Upper lobe of right lung (tissue), 1 donor: ENCODE measurements around the gene ZNF683. TPM values are rescaled to one million over a fixed set of nuclear protein-coding genes. Genes with fewer than 3 reads are reported as not detected.
"Not testable (repeated sequence)": the region's sequence is repeated elsewhere in the genome, so short reads cannot be mapped to it uniquely, and the experiment has no call there.

Experiments used
- ATAC-seq: fragments of 200-7000 bp; cut with Tn5 transposase; one replicate; pipeline ENCODE4 v1.9.1; 2020; ENCODE audit warnings: mild to moderate bottlenecking, moderate library complexity
- DNase-seq: peaks from one replicate; pipeline ENCODE4 v3.0.0-alpha.2; 2020
- H3K27ac ChIP-seq: fragments of 200-600 bp; one replicate; pipeline ENCODE4 v1.8.0; 2022
- H3K27me3 ChIP-seq: fragments of 200-600 bp; one replicate; pipeline ENCODE4 v1.8.0; 2022; ENCODE audit warnings: mild to moderate bottlenecking
- H3K36me3 ChIP-seq: fragments of 200-600 bp; one replicate; pipeline ENCODE4 v1.8.0; 2022
- H3K4me1 ChIP-seq: fragments of 200-600 bp; one replicate; pipeline ENCODE4 v1.8.0; 2022
- H3K4me3 ChIP-seq: fragments of 200-600 bp; one replicate; pipeline ENCODE4 v1.8.0; 2022; ENCODE audit warnings: mild to moderate bottlenecking
- H3K9me3 ChIP-seq: fragments of 200-600 bp; one replicate; pipeline ENCODE4 v1.8.0; 2022
- intact Hi-C: fragments of 100-400 bp; cut with DNase I; formaldehyde crosslinking; loops from one replicate; pipeline ENCODE4 v1.11.0; 2022
- total RNA-seq: library from RNA; stranded (reverse); fragmentation: NEBNext Ultra II Directional; extraction: Animal tissue kit (Norgen Biotek cat#: 25700); gene quantifications from one replicate; pipeline ENCODE4 v1.2.1, GENCODE V29; 2021
- TF ChIP-seq, protein P1 (sequence below): fragments of 200-600 bp; IDR thresholded peaks from one replicate; pipeline ENCODE4 v1.8.0; 2022; ENCODE audit warnings: antibody characterized with exemption
- donor health status: DM: no; HTN: yes; CAD: no; lungs with severe emphysema.

Gene ZNF683
- total RNA-seq, 1 donor from 2014 or later: 1.1 TPM

- intact Hi-C loops: no loop called here
- Histone ChIP-seq H3K4me3 (peak overlapping the region; percentile 58), H3K27ac (no peak overlapping the region), H3K27me3 (peaks cover 15% of the 10 kb centered on the region), H3K9me3 (no peaks in the 10 kb centered on the region), H3K4me1 (peaks cover 7% of the 10 kb centered on the region), H3K36me3 (no peaks in the 10 kb centered on the region)
- peak; percentile 97 for ATAC-seq
- peak; percentile 95 for DNase-seq
- TF ChIP-seq, protein P1, sequence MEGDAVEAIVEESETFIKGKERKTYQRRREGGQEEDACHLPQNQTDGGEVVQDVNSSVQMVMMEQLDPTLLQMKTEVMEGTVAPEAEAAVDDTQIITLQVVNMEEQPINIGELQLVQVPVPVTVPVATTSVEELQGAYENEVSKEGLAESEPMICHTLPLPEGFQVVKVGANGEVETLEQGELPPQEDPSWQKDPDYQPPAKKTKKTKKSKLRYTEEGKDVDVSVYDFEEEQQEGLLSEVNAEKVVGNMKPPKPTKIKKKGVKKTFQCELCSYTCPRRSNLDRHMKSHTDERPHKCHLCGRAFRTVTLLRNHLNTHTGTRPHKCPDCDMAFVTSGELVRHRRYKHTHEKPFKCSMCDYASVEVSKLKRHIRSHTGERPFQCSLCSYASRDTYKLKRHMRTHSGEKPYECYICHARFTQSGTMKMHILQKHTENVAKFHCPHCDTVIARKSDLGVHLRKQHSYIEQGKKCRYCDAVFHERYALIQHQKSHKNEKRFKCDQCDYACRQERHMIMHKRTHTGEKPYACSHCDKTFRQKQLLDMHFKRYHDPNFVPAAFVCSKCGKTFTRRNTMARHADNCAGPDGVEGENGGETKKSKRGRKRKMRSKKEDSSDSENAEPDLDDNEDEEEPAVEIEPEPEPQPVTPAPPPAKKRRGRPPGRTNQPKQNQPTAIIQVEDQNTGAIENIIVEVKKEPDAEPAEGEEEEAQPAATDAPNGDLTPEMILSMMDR: no peak
Measured at GRCh38 chr1:26336477-26337205, 35.9 kb downstream of the ZNF683 start.

DNA sequence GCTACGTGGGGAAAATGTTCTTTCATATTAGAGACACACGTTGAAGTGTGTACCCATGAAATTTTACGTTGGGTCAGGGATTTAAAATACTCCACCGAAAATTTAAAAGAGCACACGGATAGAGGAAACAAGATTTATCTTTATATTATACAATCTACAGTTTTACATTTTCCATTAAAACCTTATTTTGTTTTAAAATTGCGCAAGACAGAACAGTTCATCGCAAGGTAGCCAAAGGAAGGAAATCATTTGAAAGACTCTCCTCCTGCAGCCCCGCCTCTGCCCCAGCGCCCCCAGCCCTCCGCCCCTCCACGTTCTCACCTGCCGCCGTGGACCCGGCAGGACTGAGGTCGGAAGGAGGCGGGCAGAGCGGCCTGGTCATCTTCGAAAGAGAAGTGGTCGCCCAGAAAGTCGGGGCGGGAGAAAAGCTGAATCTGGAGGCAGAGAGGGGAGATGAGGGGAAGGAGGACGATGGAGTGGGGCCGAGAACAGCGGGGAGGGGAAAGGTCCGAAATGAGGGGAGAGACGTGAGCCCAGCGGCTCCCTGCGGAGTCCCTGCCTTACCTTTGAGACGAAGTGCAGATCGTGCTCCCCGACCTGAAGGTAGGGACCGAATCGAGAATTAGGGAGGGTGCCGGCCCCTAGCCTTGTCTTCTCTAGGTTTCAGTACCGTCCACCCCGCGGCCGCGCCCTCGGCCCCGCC lies 36.6 kb downstream of the ZNF683 start:
- no peak for DNase-seq
- peak; percentile 4 for ATAC-seq
- Histone ChIP-seq H3K4me3 (peak overlapping the region; percentile 58), H3K9me3 (no peaks in the 10 kb centered on the region), H3K36me3 (no peaks in the 10 kb centered on the region), H3K27ac (no peak overlapping the region), H3K27me3 (peaks cover 15% of the 10 kb centered on the region), H3K4me1 (peaks cover 7% of the 10 kb centered on the region)
- TF ChIP-seq, protein P1: no peak
- intact Hi-C loops: no loop called here

DNA sequence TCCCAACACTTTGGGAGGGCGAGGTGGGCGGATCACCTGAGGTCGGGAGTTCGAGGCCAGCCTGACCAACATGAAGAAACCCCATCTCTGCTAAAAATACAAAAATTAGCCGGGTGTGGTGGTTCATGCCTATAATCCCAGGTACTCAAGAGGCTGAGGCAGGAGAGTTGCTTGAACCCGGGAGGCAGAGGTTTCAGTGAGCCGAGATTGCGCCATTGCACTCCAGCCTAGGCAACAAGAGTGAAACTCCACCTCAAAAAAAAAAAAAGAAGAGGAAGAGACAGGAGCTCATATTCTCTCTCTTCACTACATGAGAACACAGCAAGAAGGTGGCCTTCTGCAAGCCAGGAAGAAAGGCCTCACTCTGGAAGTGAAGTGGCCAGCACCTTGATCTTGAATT lies 39.2 kb downstream of the ZNF683 start:
- H3K27me3 ChIP-seq: peaks cover 15% of the 10 kb centered on the region

GRCh38 chr1:26330276-26330675 lies 42.3 kb downstream of the ZNF683 start:
- Histone ChIP-seq H3K27ac (no peak overlapping the region), H3K4me1 (no peaks in the 10 kb centered on the region), H3K27me3 (peaks cover 13% of the 10 kb centered on the region), H3K9me3 (no peaks in the 10 kb centered on the region), H3K4me3 (no peak overlapping the region), H3K36me3 (no peaks in the 10 kb centered on the region)
- DNase-seq (no peak), ATAC-seq (no peak)
- intact Hi-C loops: no loop called here
- TF ChIP-seq, protein P1: no peak

More for the DNA sequence above, 39.2 kb downstream of the ZNF683 start:
- H3K4me1 ChIP-seq, DNase-seq, H3K4me3 ChIP-seq, H3K36me3 ChIP-seq, H3K27ac ChIP-seq, ATAC-seq, H3K9me3 ChIP-seq, intact Hi-C loops: not testable (repeated sequence)

DNA sequence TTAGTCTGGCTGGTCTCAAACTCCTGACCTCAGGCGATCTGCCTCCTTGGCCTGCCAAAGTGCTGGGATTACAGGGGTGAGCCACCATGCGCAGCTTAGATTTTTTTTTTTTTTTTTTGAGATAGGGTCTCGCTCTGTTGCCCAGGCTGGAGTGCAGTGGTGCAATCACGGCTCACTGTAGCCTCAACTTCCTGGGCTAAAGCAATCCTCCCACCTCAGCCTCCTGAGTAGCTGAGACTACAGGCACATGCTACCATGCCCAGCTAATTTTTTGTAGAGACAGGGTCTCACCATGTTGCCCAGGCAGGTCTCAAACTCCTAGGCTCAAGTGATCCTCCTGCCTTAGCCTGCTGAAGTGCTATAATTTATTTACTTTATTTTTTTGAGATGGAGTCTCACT lies 43.2 kb downstream of the ZNF683 start:
- H3K27me3 ChIP-seq, ATAC-seq, H3K27ac ChIP-seq, intact Hi-C loops, H3K4me1 ChIP-seq, H3K9me3 ChIP-seq, H3K4me3 ChIP-seq, H3K36me3 ChIP-seq, DNase-seq: not testable (repeated sequence)

DNA sequence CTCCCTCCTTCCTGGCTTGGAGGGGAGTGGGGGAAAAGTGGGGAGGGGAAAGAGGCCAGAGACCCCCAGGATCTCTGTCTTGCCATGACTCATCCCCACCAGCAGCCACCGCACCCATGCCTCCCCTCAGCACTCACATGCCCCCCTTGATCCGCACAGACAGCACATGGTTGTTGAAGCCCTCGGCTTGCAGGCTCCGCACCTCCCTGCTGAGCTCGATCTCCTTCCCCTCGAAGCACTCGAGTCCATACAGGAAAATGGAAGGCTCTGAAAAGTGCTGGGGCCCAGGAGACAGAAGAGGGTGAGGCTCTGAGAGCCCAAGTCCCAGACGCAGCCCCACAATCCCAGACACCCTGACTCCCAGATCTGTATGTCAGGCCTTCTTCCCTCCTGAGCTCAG lies 44.0 kb downstream of the ZNF683 start:
- Histone ChIP-seq H3K9me3 (no peaks in the 10 kb centered on the region), H3K4me3 (no peak overlapping the region), H3K27ac (no peak overlapping the region), H3K4me1 (no peaks in the 10 kb centered on the region), H3K36me3 (no peaks in the 10 kb centered on the region), H3K27me3 (no peaks in the 10 kb centered on the region)
- DNase-seq: no peak
- no peak for ATAC-seq
- TF ChIP-seq, protein P1: no peak
- intact Hi-C loops: no loop called here
